Gastrocnemius medialis (tissue), 4 donors: ENCODE results near the gene PATJ.

Experiments
- CTCF ChIP-seq, 5 experiments: fragments of 450-650 bp in 3 of 5; fragments of 200-600 bp in 2 of 5; sonication (generic) in 2 of 5; IDR thresholded peaks in 4 of 5; conservative IDR thresholded peaks in 1 of 5; 1 replicate in 4 of 5; 2 replicates in 1 of 5; pipeline ENCODE4 v1.5.1; 2016 to 2019; ENCODE audit warnings: antibody characterized with exemption in 5 of 5, mild to moderate bottlenecking in 3 of 5, moderate library complexity in 3 of 5
- POLR2A ChIP-seq, 2 donors: fragments of 450-650 bp; IDR thresholded peaks; one replicate each; pipeline ENCODE4 v1.6.1; 2017; ENCODE audit warnings: antibody characterized with exemption in 2 of 2, mild to moderate bottlenecking in 2 of 2, moderate library complexity in 2 of 2

- TF ChIP-seq POLR2A (IDR thresholded peaks at IDR 0.05) = no peak
- no peak for TF ChIP-seq CTCF (IDR thresholded peaks at IDR 0.05 in 4 of 5, conservative IDR thresholded peaks at IDR 0.05 in 1 of 5)
These were observed 162.1 kb downstream of the PATJ start for GRCh38 chr1:61904354-61904753.
